Muscle layer of duodenum (tissue), 2 donors: ENCODE data around the gene ITLN2.
"Not testable (repeated sequence)": the region's sequence is repeated elsewhere in the genome, so short reads cannot be mapped to it uniquely, and the experiment has no call there.

Experiments
- H3K27ac ChIP-seq: one replicate; pipeline ENCODE4 v1.7.0; 2013; ENCODE audit warnings: mild to moderate bottlenecking, low read length
- H3K27me3 ChIP-seq: one replicate; pipeline ENCODE4 v1.7.0; 2013; ENCODE audit warnings: low read depth, mild to moderate bottlenecking, control low read depth, low read length
- H3K36me3 ChIP-seq, 2 donors: one replicate each; pipeline ENCODE4 v1.7.0; 2013; ENCODE audit warnings: low read length in 2 of 2, control low read depth in 1 of 2, mild to moderate bottlenecking in 1 of 2; ENCODE audit not compliant: insufficient read depth in 2 of 2, control insufficient read depth in 1 of 2
- H3K4me1 ChIP-seq, 2 donors: one replicate each; pipeline ENCODE4 v1.7.0; 2013; ENCODE audit warnings: low read length in 2 of 2, mild to moderate bottlenecking in 2 of 2, control low read depth in 1 of 2, moderate library complexity in 1 of 2; ENCODE audit not compliant: insufficient read depth in 2 of 2, control insufficient read depth in 1 of 2
- H3K4me3 ChIP-seq, 2 donors: one replicate each; pipeline ENCODE4 v1.7.0; 2013; ENCODE audit warnings: low read length in 2 of 2, low read depth in 1 of 2, mild to moderate bottlenecking in 1 of 2
- H3K9me3 ChIP-seq, 2 donors: one replicate each; pipeline ENCODE4 v1.7.0; 2013; ENCODE audit warnings: low read length in 2 of 2, control low read depth in 1 of 2, mild to moderate bottlenecking in 1 of 2; ENCODE audit not compliant: control insufficient read depth in 1 of 2
- donor health status: healthy.

The ITLN2 gene

GRCh38 chr1:160954158-160955104 lies at the start of gene ITLN2:
Gene ITLN2, minus strand, starts transcription at chr1:160954809. Its CDS starts 68 bp downstream, at chr1:160954741.
- no peak within 1 kb of the TSS for H3K27ac ChIP-seq
- H3K9me3 ChIP-seq = no peaks in the 10 kb centered on the region
- H3K4me1 ChIP-seq = no peaks in the 10 kb centered on the region

GRCh38 chr1:161001525-161001924 lies 46.9 kb upstream of the ITLN2 start:
- Histone ChIP-seq H3K27ac (no peak overlapping the region), H3K4me1 (no peaks in the 10 kb centered on the region), H3K27me3 (no peaks in the 10 kb centered on the region), H3K4me3 (no peak overlapping the region), H3K9me3 (no peaks in the 10 kb centered on the region), H3K36me3 (peaks cover 13 to 23% of the 10 kb centered on the region in 2 donors)

More at GRCh38 chr1:160954158-160955104, at the start of gene ITLN2:
- H3K27me3 ChIP-seq = no peaks in the 10 kb centered on the region
- H3K36me3 ChIP-seq = no peaks in the 10 kb centered on the region
- H3K4me3 ChIP-seq = no peak within 1 kb of the TSS

- H3K36me3 ChIP-seq = peaks cover 13 to 23% of the 10 kb centered on the region in 2 donors
- H3K9me3 ChIP-seq = no peaks in the 10 kb centered on the region
- H3K27ac ChIP-seq = no peak overlapping the region
- no peaks in the 10 kb centered on the region for H3K4me1 ChIP-seq
- no peak overlapping the region for H3K4me3 ChIP-seq
- no peaks in the 10 kb centered on the region for H3K27me3 ChIP-seq
Measured at GRCh38 chr1:161000736-161001480, 46.3 kb upstream of the ITLN2 start.

GRCh38 chr1:160999376-160999775 lies 44.8 kb upstream of the ITLN2 start:
- Histone ChIP-seq H3K4me1 (no peaks in the 10 kb centered on the region), H3K4me3 (no peak overlapping the region), H3K27ac (no peak overlapping the region), H3K27me3 (no peaks in the 10 kb centered on the region), H3K9me3 (no peaks in the 10 kb centered on the region), H3K36me3 (peaks cover 13 to 23% of the 10 kb centered on the region in 2 donors)

GRCh38 chr1:160997323-160998038 lies 42.9 kb upstream of the ITLN2 start:
- peak overlapping the region; percentile 41 for H3K27ac ChIP-seq
- no peaks in the 10 kb centered on the region for H3K9me3 ChIP-seq
- H3K36me3 ChIP-seq = peaks cover 13 to 23% of the 10 kb centered on the region in 2 donors
- no peaks in the 10 kb centered on the region for H3K27me3 ChIP-seq
- no peaks in the 10 kb centered on the region for H3K4me1 ChIP-seq
- H3K4me3 ChIP-seq = no peak overlapping the region

- no peak overlapping the region for H3K4me3 ChIP-seq
- peaks cover 13 to 23% of the 10 kb centered on the region in 2 donors for H3K36me3 ChIP-seq
- no peaks in the 10 kb centered on the region for H3K4me1 ChIP-seq
- no peak overlapping the region for H3K27ac ChIP-seq
- H3K9me3 ChIP-seq = no peaks in the 10 kb centered on the region
- H3K27me3 ChIP-seq = no peaks in the 10 kb centered on the region
Measured at GRCh38 chr1:160996178-160996577, 41.6 kb upstream of the ITLN2 start.

- Histone ChIP-seq H3K9me3 (no peaks in the 10 kb centered on the region), H3K27ac (no peak overlapping the region), H3K36me3 (peaks cover 0 to 4% of the 10 kb centered on the region in 2 donors), H3K4me3 (no peak overlapping the region), H3K27me3 (no peaks in the 10 kb centered on the region), H3K4me1 (no peaks in the 10 kb centered on the region)
Measured at GRCh38 chr1:160993544-160994193, 39.1 kb upstream of the ITLN2 start.

- H3K27ac ChIP-seq, H3K4me3 ChIP-seq, H3K9me3 ChIP-seq, H3K36me3 ChIP-seq, H3K27me3 ChIP-seq, H3K4me1 ChIP-seq: not testable (repeated sequence)
Measured at GRCh38 chr1:160992036-160992435, 37.4 kb upstream of the ITLN2 start.

- Histone ChIP-seq H3K27ac (no peak overlapping the region), H3K4me1 (no peaks in the 10 kb centered on the region), H3K36me3 (no peaks in the 10 kb centered on the region), H3K9me3 (no peaks in the 10 kb centered on the region), H3K4me3 (no peak overlapping the region), H3K27me3 (no peaks in the 10 kb centered on the region)
Measured at GRCh38 chr1:160987359-160988050, 32.9 kb upstream of the ITLN2 start.

GRCh38 chr1:160985723-160986122 lies 31.1 kb upstream of the ITLN2 start:
- Histone ChIP-seq H3K27ac (no peak overlapping the region), H3K36me3 (no peaks in the 10 kb centered on the region), H3K4me3 (no peak overlapping the region), H3K27me3 (no peaks in the 10 kb centered on the region), H3K4me1 (peaks cover 0 to 7% of the 10 kb centered on the region in 2 donors), H3K9me3 (no peaks in the 10 kb centered on the region)
